Fibroblast of villous mesenchyme (primary cell): ENCODE measurements around the gene RBBP5. TPM values are rescaled to one million over a fixed set of nuclear protein-coding genes. Genes with fewer than 3 reads are reported as not detected.

Experiments used
- DNase-seq: peaks from one replicate; pipeline ENCODE4 v3.0.0-alpha.2; 2010; ENCODE audit warnings: low read depth
- H3K4me3 ChIP-seq: 2 replicates; pipeline ENCODE4 v1.5.1; 2011; ENCODE audit warnings: low read depth, mild to moderate bottlenecking, low read length
- CTCF ChIP-seq: IDR thresholded peaks from 2 replicates; pipeline ENCODE4 v1.5.1; 2012; ENCODE audit warnings: low read depth, mild to moderate bottlenecking, low read length; ENCODE audit not compliant: insufficient read depth
- total RNA-seq: library from RNA; depleted of rRNA; stranded (reverse); fragments of >200 nt; gene quantifications from 2 replicates; pipeline ENCODE4 v1.2.3, GENCODE V29; 2012

The RBBP5 gene
- total RNA-seq, result 14.2 and 22.5 TPM in 2 replicates

- peak; percentile 99 for DNase-seq
- TF ChIP-seq CTCF, result peak; percentile 75
- peak within 1 kb of the TSS; percentile 84 for H3K4me3 ChIP-seq
These were observed at the start of gene RBBP5 for GRCh38 chr1:205121660-205122488. Gene RBBP5, minus strand, starts transcription at chr1:205121978. Its CDS starts 105 bp downstream, at chr1:205121873.

GRCh38 chr1:205171369-205171768 is 49.6 kb upstream of the RBBP5 start:
- DNase-seq, result no peak
- no peak overlapping the region for H3K4me3 ChIP-seq
- TF ChIP-seq CTCF, result no peak

GRCh38 chr1:205170532-205171269 is 48.9 kb upstream of the RBBP5 start:
- DNase-seq, result no peak
- TF ChIP-seq CTCF, result no peak
- no peak overlapping the region for H3K4me3 ChIP-seq

- no peak overlapping the region for H3K4me3 ChIP-seq
- no peak for DNase-seq
- TF ChIP-seq CTCF, result no peak
These were observed 47.5 kb upstream of the RBBP5 start for GRCh38 chr1:205169248-205169647.

- H3K4me3 ChIP-seq, result no peak overlapping the region
- TF ChIP-seq CTCF, result no peak
- no peak for DNase-seq
These were observed 46.5 kb upstream of the RBBP5 start for GRCh38 chr1:205168291-205168690.

GRCh38 chr1:205162301-205162700 is 40.5 kb upstream of the RBBP5 start:
- TF ChIP-seq CTCF, result no peak
- no peak for DNase-seq
- H3K4me3 ChIP-seq, result no peak overlapping the region
